SU-DHL-6 (cell line): Measurements from ENCODE around the gene PARVB.

Experiments used
- H2AFZ ChIP-seq: fragments of 200-600 bp; sonication (generic); 2 replicates; pipeline ENCODE4 v1.6.1; 2014; ENCODE audit warnings: low read depth, mild to moderate bottlenecking, moderate library complexity, mixed read lengths, antibody characterized with exemption, low read length; ENCODE audit not compliant: severe bottlenecking
- H3F3A ChIP-seq: fragments of 200-600 bp; shearing (Covaris generic); 2 replicates; pipeline ENCODE4 v1.6.0; 2016; ENCODE audit warnings: antibody characterized with exemption, mild to moderate bottlenecking; ENCODE audit not compliant: insufficient read depth
- H3K27ac ChIP-seq: fragments of 200-600 bp; sonication (generic); 2 replicates; pipeline ENCODE4 v1.5.1; 2016; ENCODE audit warnings: low read depth, mild to moderate bottlenecking, low read length, moderate library complexity, mixed read lengths
- H3K27me3 ChIP-seq: fragments of 200-600 bp; sonication (generic), shearing (Covaris generic); 2 replicates; pipeline ENCODE4 v1.6.0; 2014; ENCODE audit warnings: mild to moderate bottlenecking, low read length
- H3K36me3 ChIP-seq: fragments of 200-600 bp; sonication (generic); 2 replicates; pipeline ENCODE4 v1.6.1; 2014; ENCODE audit warnings: mild to moderate bottlenecking, low read length, mixed read lengths
- H3K4me2 ChIP-seq: fragments of 300-600, 200-600 bp; shearing (Covaris generic), sonication (generic); 2 replicates; pipeline ENCODE4 v1.6.0; 2014; ENCODE audit warnings: low read length, low read depth, mild to moderate bottlenecking; ENCODE audit not compliant: poor library complexity, severe bottlenecking
- H3K4me3 ChIP-seq: fragments of 200-600 bp; sonication (generic); 2 replicates; pipeline ENCODE4 v1.5.1; 2014; ENCODE audit warnings: antibody characterized with exemption, low read length, mild to moderate bottlenecking, mixed read lengths; ENCODE audit not compliant: insufficient read depth, poor library complexity, severe bottlenecking
- H3K79me2 ChIP-seq: fragments of 200-600 bp; sonication (generic); 2 replicates; pipeline ENCODE4 v1.6.1; 2014; ENCODE audit warnings: mild to moderate bottlenecking, low read length, moderate library complexity; ENCODE audit not compliant: insufficient read depth
- H3K9ac ChIP-seq: fragments of 200-600 bp; sonication (generic); 2 replicates; pipeline ENCODE4 v1.7.0; 2014; ENCODE audit warnings: mild to moderate bottlenecking, low read length
- H3K9me2 ChIP-seq: fragments of 200-600 bp; sonication (generic); replicated peaks from 2 replicates; pipeline ENCODE4 v1.6.1; 2014; ENCODE audit warnings: low read length; ENCODE audit not compliant: insufficient read depth
- H3K9me3 ChIP-seq: fragments of 200-600 bp; sonication (generic); 2 replicates; pipeline ENCODE4 v1.6.1; 2014; ENCODE audit warnings: low read length, mixed read lengths; ENCODE audit not compliant: insufficient read depth
- H4K20me1 ChIP-seq: fragments of 200-600 bp; sonication (generic); 2 replicates; pipeline ENCODE4 v1.6.1; 2014; ENCODE audit warnings: low read depth, mild to moderate bottlenecking, antibody characterized with exemption, low read length, moderate library complexity, mixed read lengths
- EZH2phosphoT487 ChIP-seq: fragments of 200-600 bp; sonication (generic), shearing (Covaris generic); conservative IDR thresholded peaks from 2 replicates; pipeline ENCODE4 v1.6.1; 2018; ENCODE audit warnings: mild to moderate bottlenecking, antibody characterized with exemption, low read length, moderate library complexity, mixed read lengths
- TF ChIP-seq, protein P1 (sequence below): fragments of 200-600 bp; sonication (generic); IDR thresholded peaks from one replicate; pipeline ENCODE4 v1.5.1; 2017; ENCODE audit warnings: antibody characterized with exemption, mild to moderate bottlenecking, low read length, moderate library complexity; ENCODE audit not compliant: insufficient read depth, poor library complexity, severe bottlenecking

The PARVB gene

GRCh38 chr22:44084044-44084772 is 60.1 kb downstream of the PARVB start:
- H2AFZ ChIP-seq, result no peak overlapping the region
- no peaks in the 10 kb centered on the region for H3F3A ChIP-seq
- H3K9me3 ChIP-seq, result no peaks in the 10 kb centered on the region
- TF ChIP-seq, protein P1, sequence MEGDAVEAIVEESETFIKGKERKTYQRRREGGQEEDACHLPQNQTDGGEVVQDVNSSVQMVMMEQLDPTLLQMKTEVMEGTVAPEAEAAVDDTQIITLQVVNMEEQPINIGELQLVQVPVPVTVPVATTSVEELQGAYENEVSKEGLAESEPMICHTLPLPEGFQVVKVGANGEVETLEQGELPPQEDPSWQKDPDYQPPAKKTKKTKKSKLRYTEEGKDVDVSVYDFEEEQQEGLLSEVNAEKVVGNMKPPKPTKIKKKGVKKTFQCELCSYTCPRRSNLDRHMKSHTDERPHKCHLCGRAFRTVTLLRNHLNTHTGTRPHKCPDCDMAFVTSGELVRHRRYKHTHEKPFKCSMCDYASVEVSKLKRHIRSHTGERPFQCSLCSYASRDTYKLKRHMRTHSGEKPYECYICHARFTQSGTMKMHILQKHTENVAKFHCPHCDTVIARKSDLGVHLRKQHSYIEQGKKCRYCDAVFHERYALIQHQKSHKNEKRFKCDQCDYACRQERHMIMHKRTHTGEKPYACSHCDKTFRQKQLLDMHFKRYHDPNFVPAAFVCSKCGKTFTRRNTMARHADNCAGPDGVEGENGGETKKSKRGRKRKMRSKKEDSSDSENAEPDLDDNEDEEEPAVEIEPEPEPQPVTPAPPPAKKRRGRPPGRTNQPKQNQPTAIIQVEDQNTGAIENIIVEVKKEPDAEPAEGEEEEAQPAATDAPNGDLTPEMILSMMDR, result no peak
- TF ChIP-seq EZH2phosphoT487, result no peak
- H3K9ac ChIP-seq, result no peak overlapping the region
- H3K9me2 ChIP-seq, result no peaks in the 10 kb centered on the region
- no peaks in the 10 kb centered on the region for H3K36me3 ChIP-seq
- no peaks in the 10 kb centered on the region for H3K79me2 ChIP-seq
- no peaks in the 10 kb centered on the region for H4K20me1 ChIP-seq
- H3K4me2 ChIP-seq, result no peak overlapping the region
- H3K27me3 ChIP-seq, result no peaks in the 10 kb centered on the region
- no peak overlapping the region for H3K4me3 ChIP-seq
- H3K27ac ChIP-seq, result no peak overlapping the region

GRCh38 chr22:44085743-44086270 is 61.7 kb downstream of the PARVB start:
- no peak overlapping the region for H3K4me3 ChIP-seq
- no peak for TF ChIP-seq EZH2phosphoT487
- TF ChIP-seq, protein P1, result no peak
- no peak overlapping the region for H3K27ac ChIP-seq
- no peaks in the 10 kb centered on the region for H3K79me2 ChIP-seq
- no peak overlapping the region for H3K9ac ChIP-seq
- H3K9me3 ChIP-seq, result no peaks in the 10 kb centered on the region
- H3K4me2 ChIP-seq, result no peak overlapping the region
- H3K9me2 ChIP-seq, result no peaks in the 10 kb centered on the region
- no peaks in the 10 kb centered on the region for H3F3A ChIP-seq
- no peaks in the 10 kb centered on the region for H3K27me3 ChIP-seq
- H4K20me1 ChIP-seq, result no peaks in the 10 kb centered on the region
- no peaks in the 10 kb centered on the region for H3K36me3 ChIP-seq
- no peak overlapping the region for H2AFZ ChIP-seq

DNA sequence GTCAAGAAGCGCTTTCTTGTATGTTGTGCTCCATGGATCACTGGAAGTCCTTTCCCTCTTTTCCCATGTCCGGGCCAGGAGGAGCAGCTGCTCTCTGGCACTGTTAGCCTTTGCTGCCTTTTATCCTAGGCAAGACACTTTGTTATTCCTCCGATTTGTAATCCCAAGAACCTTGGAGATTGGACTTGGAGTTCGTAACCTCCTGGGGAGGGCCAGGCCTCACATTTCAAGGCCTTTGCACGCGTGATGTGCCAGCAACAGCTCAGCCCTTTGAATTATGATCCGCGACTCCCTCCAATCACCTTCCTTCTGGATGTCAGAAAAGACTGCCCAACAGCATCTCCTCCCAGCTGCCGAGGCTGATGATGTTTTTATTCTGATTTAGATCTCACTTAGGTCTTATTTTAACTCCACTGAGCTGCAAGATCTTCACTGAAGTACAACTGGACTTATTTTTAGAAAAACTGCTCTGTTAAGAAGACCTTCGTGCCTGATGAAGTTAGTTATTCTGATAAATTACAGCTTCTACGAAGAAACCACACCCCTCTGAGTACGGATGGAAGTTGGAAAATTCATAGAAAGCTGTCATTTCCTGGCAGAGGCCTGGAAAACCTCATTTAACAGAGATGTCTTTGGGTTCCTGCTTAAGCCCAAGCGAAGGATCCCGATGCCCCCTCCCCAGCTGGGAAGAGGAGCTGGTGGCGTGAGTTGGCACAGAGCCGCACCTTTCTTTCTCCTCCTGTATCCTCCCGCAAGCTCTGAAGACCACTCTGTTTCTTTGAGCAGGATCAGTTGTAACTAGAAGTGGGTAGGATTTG is 62.4 kb downstream of the PARVB start:
- H3K79me2 ChIP-seq, result no peaks in the 10 kb centered on the region
- no peaks in the 10 kb centered on the region for H3K9me3 ChIP-seq
- no peak overlapping the region for H3K9ac ChIP-seq
- no peaks in the 10 kb centered on the region for H4K20me1 ChIP-seq
- no peaks in the 10 kb centered on the region for H3K9me2 ChIP-seq
- H3F3A ChIP-seq, result no peaks in the 10 kb centered on the region
- no peaks in the 10 kb centered on the region for H3K36me3 ChIP-seq
- H2AFZ ChIP-seq, result no peak overlapping the region
- H3K27me3 ChIP-seq, result no peaks in the 10 kb centered on the region
- no peak overlapping the region for H3K4me3 ChIP-seq
- no peak overlapping the region for H3K4me2 ChIP-seq
- no peak for TF ChIP-seq EZH2phosphoT487
- TF ChIP-seq, protein P1, result no peak
- H3K27ac ChIP-seq, result no peak overlapping the region
